ENCODE results near the gene MALL.
"Not testable (repeated sequence)": the region's sequence is repeated elsewhere in the genome, so short reads cannot be mapped to it uniquely, and the experiment has no call there.

Gene MALL

GRCh38 chr2:110120171-110121051, 4.8 kb upstream of the MALL start:
- DNase-seq = peak in 2 of 3 experiments; percentile 10 to 35

- no peak for DNase-seq
These were observed 550 bp upstream of the MALL start for GRCh38 chr2:110116033-110116710.

DNA sequence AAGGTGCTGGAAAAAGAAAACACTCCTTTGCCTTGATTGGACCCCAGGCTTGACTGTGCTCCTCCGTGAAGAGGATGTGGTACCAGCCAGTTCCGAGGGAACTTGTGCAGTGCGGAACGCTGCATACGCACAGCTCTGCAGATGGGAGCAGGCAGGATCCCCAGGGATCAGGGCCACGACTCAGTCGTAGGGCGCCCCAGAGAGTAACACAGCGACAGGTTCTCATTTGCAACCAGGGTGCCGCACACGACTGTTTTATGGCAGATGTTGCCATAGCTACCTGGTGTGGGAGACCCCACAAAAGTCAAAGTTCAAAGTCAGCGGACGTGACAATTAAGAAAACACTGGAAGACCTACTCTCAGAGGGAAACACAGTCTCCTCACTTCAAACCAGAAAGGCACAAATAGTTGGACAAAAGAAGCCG, 779 bp downstream of the MALL start:
- DNase-seq = peak in 2 of 3 experiments; percentile 62 to 64

- peak in 1 of 3 experiments; percentile 21 for DNase-seq
These were observed 1.5 kb downstream of the MALL start for GRCh38 chr2:110113961-110114591.

GRCh38 chr2:110108291-110108690, 7.3 kb downstream of the MALL start:
- not testable (repeated sequence) for DNase-seq

- DNase-seq = no peak
These were observed 8.2 kb downstream of the MALL start for GRCh38 chr2:110107092-110108079.

GRCh38 chr2:110106642-110107041, 9.0 kb downstream of the MALL start:
- no peak for DNase-seq

- peak in 2 of 3 experiments; percentile 36 to 45 for DNase-seq
These were observed 9.8 kb downstream of the MALL start for GRCh38 chr2:110105608-110106467.

DNA sequence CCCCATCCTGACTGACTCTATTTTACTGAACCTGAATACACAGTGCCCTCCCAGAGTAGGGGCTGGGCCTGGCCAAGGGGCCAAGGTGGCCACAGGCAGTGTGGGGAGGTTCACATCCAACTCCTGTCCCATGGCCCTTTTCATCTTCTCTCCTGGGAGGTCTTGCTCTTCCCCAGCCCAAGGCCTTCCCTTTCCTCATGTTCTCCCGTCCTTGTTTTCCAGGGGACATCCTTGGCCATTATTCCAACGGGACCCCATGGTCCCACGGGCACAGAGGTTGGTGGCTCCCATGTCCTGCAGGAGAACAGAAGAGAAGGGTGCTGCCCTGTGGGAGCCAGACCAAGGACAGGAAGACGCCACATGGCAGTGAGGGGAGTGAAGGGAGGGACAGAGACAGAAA, 10.4 kb downstream of the MALL start:
- DNase-seq = no peak

DNA sequence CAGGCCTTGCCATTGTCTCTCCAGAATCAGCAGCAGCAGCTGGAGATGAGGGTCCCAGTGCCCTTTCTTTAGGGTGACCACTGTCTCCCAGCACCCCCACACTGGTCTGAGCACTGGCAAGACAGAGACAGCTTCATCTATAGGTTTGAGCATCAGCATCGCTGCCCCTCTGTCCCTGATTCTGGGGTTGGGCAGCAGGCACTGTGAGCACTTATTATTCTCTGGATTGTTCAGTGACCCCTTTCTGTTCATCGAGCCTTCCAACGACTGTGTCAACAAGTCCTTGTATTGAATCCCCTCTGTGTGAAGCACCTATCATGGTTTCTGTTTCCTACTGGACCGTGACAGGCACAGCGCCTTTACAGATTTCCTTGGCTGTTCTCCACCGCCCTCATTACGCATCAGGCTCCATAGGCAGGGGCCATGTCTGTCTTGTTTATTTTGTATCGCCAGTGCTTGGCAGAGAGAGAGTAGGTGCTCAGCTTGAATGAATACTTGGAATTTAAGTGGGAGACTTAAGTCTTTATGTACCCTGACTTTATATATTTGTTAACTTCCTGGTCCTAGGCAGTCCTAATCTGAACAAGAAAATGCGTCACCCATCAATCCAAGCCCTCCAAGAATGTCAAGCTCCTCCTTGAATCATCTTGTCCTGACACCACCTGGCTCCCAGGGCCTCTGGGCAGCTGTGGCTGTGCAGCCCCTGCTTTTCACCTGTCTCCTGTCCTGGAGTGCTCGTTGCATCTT, 11.4 kb downstream of the MALL start:
- peak in 2 of 3 experiments; percentile 30 to 85 for DNase-seq

- no peak for DNase-seq
These were observed 12.3 kb downstream of the MALL start for GRCh38 chr2:110103061-110103961.

DNA sequence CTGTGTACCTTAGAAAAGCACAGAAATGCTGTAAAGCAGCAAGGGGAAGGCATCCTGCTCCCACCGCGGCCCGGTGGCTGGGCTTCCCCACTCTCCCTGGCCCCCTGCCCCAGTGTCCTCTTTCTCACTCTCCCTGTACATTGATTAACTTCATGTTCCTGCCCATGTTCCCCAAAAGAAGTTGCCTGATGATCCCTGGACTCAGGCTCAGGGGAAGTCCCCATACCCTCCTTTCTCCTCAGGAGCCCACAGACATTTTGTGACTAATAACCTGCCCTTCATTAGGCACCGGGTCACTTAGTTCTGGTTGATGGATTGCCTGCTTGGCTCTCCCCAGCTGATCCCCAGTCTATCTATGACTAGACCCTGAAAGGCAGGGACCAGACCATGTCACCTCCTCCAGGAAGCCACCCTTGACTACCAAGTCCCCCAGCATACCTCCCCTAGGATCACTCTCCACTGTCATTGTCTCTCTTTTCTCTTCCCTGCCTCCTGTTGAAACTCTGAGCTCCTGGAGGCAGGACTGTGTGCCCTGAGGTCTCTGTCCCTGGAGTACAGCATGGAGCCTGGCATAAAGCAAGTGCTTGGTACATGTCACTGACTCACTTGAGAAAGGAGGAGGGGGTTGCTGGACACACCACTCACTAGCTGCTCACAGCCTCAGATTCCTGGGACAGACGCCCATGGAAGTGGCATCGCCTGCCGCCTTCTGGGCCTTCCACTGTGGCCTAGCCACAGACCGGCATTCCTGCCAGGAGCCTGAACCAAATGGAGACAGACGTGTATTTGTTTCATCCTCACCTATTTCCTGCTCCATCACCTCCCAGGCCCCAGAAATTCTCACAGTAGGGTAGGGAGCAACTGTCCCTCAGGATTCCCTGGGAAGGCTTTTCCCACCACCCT, 13.5 kb downstream of the MALL start:
- no peak for DNase-seq

DNA sequence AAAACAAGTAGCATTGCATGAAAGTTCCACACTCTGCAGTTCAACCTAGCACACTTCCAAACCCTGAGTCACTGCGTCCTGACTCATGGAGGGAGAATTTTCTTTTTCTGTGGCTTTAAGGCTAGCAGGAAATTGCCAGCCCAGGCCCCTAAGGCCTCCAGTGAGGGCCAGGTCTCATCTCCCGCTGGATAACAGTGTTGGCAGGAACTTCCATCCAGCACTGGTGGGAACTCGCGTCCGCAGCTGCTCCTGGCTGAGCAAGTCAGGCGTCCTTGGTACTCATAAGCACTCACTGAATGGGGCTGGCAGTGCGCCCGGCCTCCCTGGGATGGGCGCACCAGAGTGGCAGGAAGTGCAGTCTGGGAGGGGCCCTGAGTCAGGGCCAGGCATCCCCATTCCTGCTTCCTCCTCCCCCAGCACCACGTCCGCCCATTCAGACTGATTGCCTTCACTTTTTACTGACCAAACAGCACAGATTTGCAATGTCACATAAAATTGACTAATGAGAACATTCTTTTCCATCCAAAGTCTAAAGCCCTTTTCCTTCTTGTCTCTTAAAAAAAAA, 14.3 kb downstream of the MALL start:
- peak; percentile 76 to 83 (median 78) for DNase-seq

GRCh38 chr2:110100880-110101279, 14.7 kb downstream of the MALL start:
- DNase-seq = not testable (repeated sequence)

- no peak for DNase-seq
These were observed 15.1 kb downstream of the MALL start for GRCh38 chr2:110100480-110100879.

- DNase-seq = no peak
These were observed 16.0 kb downstream of the MALL start for GRCh38 chr2:110099471-110100225.

DNA sequence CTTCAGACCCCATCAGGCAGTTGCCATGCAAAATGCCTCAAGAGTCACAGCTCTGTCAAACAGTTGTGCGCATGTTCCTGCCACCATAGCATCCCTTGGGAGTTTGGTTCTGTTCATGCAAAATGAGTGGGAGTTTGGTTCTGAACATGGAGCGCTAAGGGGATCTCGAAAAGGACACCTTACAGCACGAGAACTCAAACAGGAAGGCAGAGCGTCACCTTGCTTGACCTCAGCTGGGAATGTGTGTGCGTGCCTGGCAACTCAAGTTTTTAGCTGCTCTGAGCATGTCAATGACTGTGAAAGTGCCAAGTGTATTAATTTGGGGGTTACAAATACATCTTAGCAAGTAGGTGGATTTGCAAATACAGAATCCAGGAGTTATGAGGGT, 16.6 kb downstream of the MALL start:
- no peak for DNase-seq

Measured in NCI-H1417 (cell line).